Stimulated activated naive CD4-positive, alpha-beta T cell treated with Interleukin-2 at 50 U/mL for 16 hours (primary cell): ENCODE results near the gene ANKRD55.
"Not testable (repeated sequence)": the region's sequence is repeated elsewhere in the genome, so short reads cannot be mapped to it uniquely, and the experiment has no call there.

Experiments
- DNase-seq: peaks from one replicate; lab custom pipeline; 2025; lab: John Stamatoyannopoulos, UW

ANKRD55 gene

GRCh38 chr5:56253126-56253525, 20.0 kb upstream of the ANKRD55 start:
- DNase-seq, result no peak

- no peak for DNase-seq
Observed at GRCh38 chr5:56251918-56252553, 18.9 kb upstream of the ANKRD55 start.

GRCh38 chr5:56251440-56251839, 18.3 kb upstream of the ANKRD55 start:
- no peak for DNase-seq

- no peak for DNase-seq
Observed at GRCh38 chr5:56250011-56250410, 16.9 kb upstream of the ANKRD55 start.

GRCh38 chr5:56249085-56249484, 16.0 kb upstream of the ANKRD55 start:
- not testable (repeated sequence) for DNase-seq

- DNase-seq, result no peak
Observed at GRCh38 chr5:56247592-56247991, 14.5 kb upstream of the ANKRD55 start.

- no peak for DNase-seq
Observed at GRCh38 chr5:56246769-56247168, 13.6 kb upstream of the ANKRD55 start.

GRCh38 chr5:56245481-56245880, 12.4 kb upstream of the ANKRD55 start:
- no peak for DNase-seq

- DNase-seq, result no peak
Observed at GRCh38 chr5:56244627-56245026, 11.5 kb upstream of the ANKRD55 start.

GRCh38 chr5:56242271-56242670, 9.1 kb upstream of the ANKRD55 start:
- not testable (repeated sequence) for DNase-seq

- DNase-seq, result no peak
Observed at GRCh38 chr5:56232538-56232937, 592 bp downstream of the ANKRD55 start.

- DNase-seq, result no peak
Observed at GRCh38 chr5:56230576-56230975, 2.6 kb downstream of the ANKRD55 start.

- no peak for DNase-seq
Observed at GRCh38 chr5:56229111-56229510, 4.0 kb downstream of the ANKRD55 start.

GRCh38 chr5:56228631-56229030, 4.5 kb downstream of the ANKRD55 start:
- no peak for DNase-seq

- DNase-seq, result no peak
Observed at GRCh38 chr5:56227691-56228090, 5.4 kb downstream of the ANKRD55 start.

- DNase-seq, result not testable (repeated sequence)
Observed at GRCh38 chr5:56223298-56223697, 9.8 kb downstream of the ANKRD55 start.

- not testable (repeated sequence) for DNase-seq
Observed at GRCh38 chr5:56221601-56222000, 11.5 kb downstream of the ANKRD55 start.

- DNase-seq, result no peak
Observed at GRCh38 chr5:56215019-56215830, 17.9 kb downstream of the ANKRD55 start.

GRCh38 chr5:56213886-56214535, 19.1 kb downstream of the ANKRD55 start:
- DNase-seq, result not testable (repeated sequence)

GRCh38 chr5:56212130-56212879, 20.8 kb downstream of the ANKRD55 start:
- no peak for DNase-seq

GRCh38 chr5:56211298-56211865, 21.7 kb downstream of the ANKRD55 start:
- no peak for DNase-seq

GRCh38 chr5:56208681-56209080, 24.4 kb downstream of the ANKRD55 start:
- DNase-seq, result no peak
